SK-N-SH (cell line): ENCODE measurements around the gene MAML3. TPM values are rescaled to one million over a fixed set of nuclear protein-coding genes. Genes with fewer than 3 reads are reported as not detected.

Source experiments
- CTCF ChIA-PET: fragments of 300-600, 350-600 bp; formaldehyde crosslinking; extraction: SDS; loops from one replicate; lab custom pipeline; 2021; lab: Yijun Ruan, JAX
- POLR2A ChIA-PET: fragments of 350-600 bp; sonication (Branson Sonifier 250); formaldehyde crosslinking; extraction: SDS; loops from one replicate; lab custom pipeline; 2020; ENCODE audit warnings: antibody characterized with exemption, inconsistent platforms; lab: Yijun Ruan, JAX
- DNase-seq: peaks from one replicate; pipeline ENCODE4 v3.0.0; 2012
- H2AFZ ChIP-seq: fragments of 200-600 bp; sonication (generic); 2 replicates; pipeline ENCODE4 v1.8.1; 2016; ENCODE audit warnings: antibody characterized with exemption, mild to moderate bottlenecking, low read depth
- H3F3A ChIP-seq: fragments of 200-600 bp; sonication (generic); replicated peaks from 2 replicates; pipeline ENCODE3; 2016; ENCODE audit warnings: antibody characterized with exemption, mild to moderate bottlenecking; ENCODE audit not compliant: insufficient read depth
- H3K27ac ChIP-seq, 2 experiments: fragments of 200-500 bp in 1 of 2; fragments of 200-600 bp in 1 of 2; sonication (Bioruptor generic) in 1 of 2; sonication (generic), shearing (Covaris generic) in 1 of 2; 2 replicates each; pipeline versions ENCODE4 v1.5.1 to v1.6.1; 2014 to 2016; ENCODE audit warnings: low read depth in 2 of 2, inconsistent platforms in 1 of 2, low read length in 1 of 2, mild to moderate bottlenecking in 1 of 2, mixed read lengths in 1 of 2
- H3K27me3 ChIP-seq: fragments of 200-600 bp; sonication (generic), shearing (Covaris generic); 2 replicates; pipeline ENCODE4 v1.6.1; 2016; ENCODE audit warnings: mixed run types; ENCODE audit not compliant: insufficient read depth
- H3K36me3 ChIP-seq, 2 experiments: fragments of 200-500 bp in 1 of 2; fragments of 200-600 bp in 1 of 2; sonication (Bioruptor generic) in 1 of 2; sonication (generic) in 1 of 2; replicated peaks in 1 of 2; 2 replicates each; pipeline versions ENCODE3 to v1.5.1; 2014 to 2016; ENCODE audit warnings: low read length in 1 of 2, mild to moderate bottlenecking in 1 of 2; ENCODE audit not compliant: insufficient read depth in 2 of 2, control insufficient read depth in 1 of 2
- H3K4me1 ChIP-seq, 2 experiments: fragments of 200-500 bp in 1 of 2; fragments of 200-600 bp in 1 of 2; sonication (Bioruptor generic) in 1 of 2; sonication (generic), shearing (Covaris generic) in 1 of 2; 2 replicates each; pipeline versions ENCODE4 v1.5.1 to v1.6.1; 2014 to 2016; ENCODE audit warnings: low read depth in 1 of 2, low read length in 1 of 2, mixed run types in 1 of 2; ENCODE audit not compliant: insufficient read depth in 2 of 2, control insufficient read depth in 1 of 2
- H3K4me2 ChIP-seq: fragments of 200-600 bp; sonication (generic), shearing (Covaris generic); 2 replicates; pipeline ENCODE4 v1.6.1; 2017; ENCODE audit warnings: mixed run types
- H3K4me3 ChIP-seq, 2 experiments: fragments of 200-500 bp in 1 of 2; fragments of 200-600 bp in 1 of 2; sonication (Bioruptor generic) in 1 of 2; sonication (generic), shearing (Covaris generic) in 1 of 2; 2 replicates each; pipeline versions ENCODE4 v1.5.1 to v1.8.1; 2014 to 2016; ENCODE audit warnings: low read depth in 2 of 2, inconsistent platforms in 1 of 2, low read length in 1 of 2, mild to moderate bottlenecking in 1 of 2, mixed read lengths in 1 of 2, moderate library complexity in 1 of 2
- H3K79me2 ChIP-seq: fragments of 200-600 bp; sonication (generic); 2 replicates; pipeline ENCODE4 v1.8.1; 2017; ENCODE audit warnings: mild to moderate bottlenecking; ENCODE audit not compliant: insufficient read depth
- H3K9ac ChIP-seq: fragments of 200-600 bp; sonication (generic); 2 replicates; pipeline ENCODE4 v1.6.1; 2017; ENCODE audit warnings: mixed run types
- H3K9me2 ChIP-seq: fragments of 200-600 bp; sonication (generic); 2 replicates; pipeline ENCODE4 v1.6.1; 2017; ENCODE audit warnings: mixed run types
- H3K9me3 ChIP-seq: fragments of 200-600 bp; sonication (generic); 2 replicates; pipeline ENCODE4 v1.6.1; 2017; ENCODE audit warnings: mixed run types, mild to moderate bottlenecking, moderate library complexity
- H4K20me1 ChIP-seq: fragments of 200-600 bp; sonication (generic); 2 replicates; pipeline ENCODE4 v1.6.1; 2017; ENCODE audit warnings: mild to moderate bottlenecking, mixed run types; ENCODE audit not compliant: insufficient read depth
- ELF1 ChIP-seq: IDR thresholded peaks from 2 replicates; pipeline ENCODE4 v1.4.0; 2012
- FOSL2 ChIP-seq: IDR thresholded peaks from 2 replicates; pipeline ENCODE4 v1.4.0; 2012; ENCODE audit warnings: low read depth, mild to moderate bottlenecking, moderate library complexity, borderline replicate concordance
- GATA2 ChIP-seq: sonication (generic); formaldehyde crosslinking; IDR thresholded peaks from 2 replicates; pipeline ENCODE4 v1.5.0; 2020; ENCODE audit warnings: mild to moderate bottlenecking, missing genetic modification reagents
- JUND ChIP-seq: IDR thresholded peaks from 2 replicates; pipeline ENCODE4 v1.4.0; 2012
- MXI1 ChIP-seq: IDR thresholded peaks from 2 replicates; pipeline ENCODE4 v1.6.1; 2012; ENCODE audit warnings: mild to moderate bottlenecking, low read depth, low read length, improper control_type of control experiment
- NFIC ChIP-seq: IDR thresholded peaks from 2 replicates; pipeline ENCODE4 v1.4.0; 2012; ENCODE audit warnings: borderline replicate concordance
- RCOR1 ChIP-seq: fragments of 150-350 bp; IDR thresholded peaks from 2 replicates; pipeline ENCODE4 v1.6.1; 2017; ENCODE audit warnings: antibody characterized with exemption, low read length
- RFX5 ChIP-seq: IDR thresholded peaks from 2 replicates; pipeline ENCODE4 v1.6.1; 2012; ENCODE audit warnings: mild to moderate bottlenecking, improper control_type of control experiment, low read length
- SIN3A ChIP-seq: IDR thresholded peaks from 2 replicates; pipeline ENCODE4 v1.6.1; 2012; ENCODE audit warnings: low read depth, mild to moderate bottlenecking, low read length, moderate library complexity, borderline replicate concordance
- SMC3 ChIP-seq: IDR thresholded peaks from 2 replicates; pipeline ENCODE4 v1.6.1; 2012; ENCODE audit warnings: low read depth, low read length, improper control_type of control experiment
- TCF12 ChIP-seq: IDR thresholded peaks from 2 replicates; pipeline ENCODE4 v1.4.0; 2012
- WGBS: methylation state at CpG from one replicate; pipeline ENCODE4 v1.1.6; 2017; ENCODE audit warnings: low lambda C conversion rate; 5-methylcytosine and 5-hydroxymethylcytosine counted together
- polyA plus RNA-seq, 3 experiments: library from polyadenylated mRNA; depleted of rRNA; stranded (reverse); fragments of >200 nt; gene quantifications; 2 replicates each; pipeline ENCODE4 v1.2.3, GENCODE V29; 2012
- TF ChIP-seq, protein P1 (sequence below): fragments of 150-350 bp; IDR thresholded peaks from 2 replicates; pipeline ENCODE4 v1.6.1; 2016; ENCODE audit warnings: mild to moderate bottlenecking, low read depth, low read length
- TF ChIP-seq, protein P2 (sequence below): fragments of 200-600 bp; sonication (generic); IDR thresholded peaks from 2 replicates; pipeline ENCODE4 v1.6.1; 2017; ENCODE audit warnings: antibody characterized with exemption, mild to moderate bottlenecking, moderate library complexity
- TF ChIP-seq, protein P3 (sequence below): IDR thresholded peaks from 2 replicates; pipeline ENCODE4 v1.6.1; 2012; ENCODE audit warnings: mild to moderate bottlenecking, low read depth, low read length, moderate library complexity

The MAML3 gene
- polyA plus RNA-seq, 1 of the 3 experiments (the other 2 are of a cell fraction): 5.3 TPM

DNA sequence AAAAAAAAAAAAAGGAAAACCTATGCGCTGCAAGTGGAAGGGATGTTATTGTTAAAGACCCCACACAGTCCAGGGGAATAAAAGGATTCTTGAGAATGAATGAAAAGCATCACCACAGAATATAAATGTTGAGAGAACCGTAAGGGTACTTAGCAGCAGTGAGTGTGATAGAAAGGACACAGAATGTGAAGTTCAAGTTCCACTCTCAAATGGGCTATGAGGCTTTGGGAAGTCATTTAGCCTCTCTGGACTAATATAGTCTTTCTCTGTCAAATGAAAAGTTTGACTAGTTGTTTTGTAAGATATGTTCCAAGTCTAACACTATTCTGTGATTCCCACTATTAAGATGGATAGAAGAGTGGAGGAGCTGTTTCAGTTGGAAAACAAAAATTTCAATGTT lies 35.8 kb upstream of the MAML3 start:
- Histone ChIP-seq H3K36me3 (no peaks in the 10 kb centered on the region), H3K4me3 (no peak overlapping the region), H3K27ac (no peak overlapping the region), H4K20me1 (no peaks in the 10 kb centered on the region), H3K4me1 (peaks cover 26 to 32% of the 10 kb centered on the region in 2 experiments), H3K9ac (no peak overlapping the region), H3K4me2 (no peak overlapping the region), H3K79me2 (no peaks in the 10 kb centered on the region), H3K9me3 (no peaks in the 10 kb centered on the region), H2AFZ (no peak overlapping the region), H3F3A (peaks cover 6% of the 10 kb centered on the region), H3K27me3 (no peaks in the 10 kb centered on the region), H3K9me2 (no peaks in the 10 kb centered on the region)
- ChIA-PET CTCF (no interaction called here), POLR2A (no interaction called here)
- 92% methylated on average over 2 of the region's 2 CpGs for WGBS
- DNase-seq: no peak
- TF ChIP-seq SMC3: no peak
- TF ChIP-seq, protein P1, sequence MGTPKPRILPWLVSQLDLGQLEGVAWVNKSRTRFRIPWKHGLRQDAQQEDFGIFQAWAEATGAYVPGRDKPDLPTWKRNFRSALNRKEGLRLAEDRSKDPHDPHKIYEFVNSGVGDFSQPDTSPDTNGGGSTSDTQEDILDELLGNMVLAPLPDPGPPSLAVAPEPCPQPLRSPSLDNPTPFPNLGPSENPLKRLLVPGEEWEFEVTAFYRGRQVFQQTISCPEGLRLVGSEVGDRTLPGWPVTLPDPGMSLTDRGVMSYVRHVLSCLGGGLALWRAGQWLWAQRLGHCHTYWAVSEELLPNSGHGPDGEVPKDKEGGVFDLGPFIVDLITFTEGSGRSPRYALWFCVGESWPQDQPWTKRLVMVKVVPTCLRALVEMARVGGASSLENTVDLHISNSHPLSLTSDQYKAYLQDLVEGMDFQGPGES: no peak
- no peak for TF ChIP-seq RFX5
- TF ChIP-seq, protein P2, sequence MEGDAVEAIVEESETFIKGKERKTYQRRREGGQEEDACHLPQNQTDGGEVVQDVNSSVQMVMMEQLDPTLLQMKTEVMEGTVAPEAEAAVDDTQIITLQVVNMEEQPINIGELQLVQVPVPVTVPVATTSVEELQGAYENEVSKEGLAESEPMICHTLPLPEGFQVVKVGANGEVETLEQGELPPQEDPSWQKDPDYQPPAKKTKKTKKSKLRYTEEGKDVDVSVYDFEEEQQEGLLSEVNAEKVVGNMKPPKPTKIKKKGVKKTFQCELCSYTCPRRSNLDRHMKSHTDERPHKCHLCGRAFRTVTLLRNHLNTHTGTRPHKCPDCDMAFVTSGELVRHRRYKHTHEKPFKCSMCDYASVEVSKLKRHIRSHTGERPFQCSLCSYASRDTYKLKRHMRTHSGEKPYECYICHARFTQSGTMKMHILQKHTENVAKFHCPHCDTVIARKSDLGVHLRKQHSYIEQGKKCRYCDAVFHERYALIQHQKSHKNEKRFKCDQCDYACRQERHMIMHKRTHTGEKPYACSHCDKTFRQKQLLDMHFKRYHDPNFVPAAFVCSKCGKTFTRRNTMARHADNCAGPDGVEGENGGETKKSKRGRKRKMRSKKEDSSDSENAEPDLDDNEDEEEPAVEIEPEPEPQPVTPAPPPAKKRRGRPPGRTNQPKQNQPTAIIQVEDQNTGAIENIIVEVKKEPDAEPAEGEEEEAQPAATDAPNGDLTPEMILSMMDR: no peak
- TF ChIP-seq, protein P3, sequence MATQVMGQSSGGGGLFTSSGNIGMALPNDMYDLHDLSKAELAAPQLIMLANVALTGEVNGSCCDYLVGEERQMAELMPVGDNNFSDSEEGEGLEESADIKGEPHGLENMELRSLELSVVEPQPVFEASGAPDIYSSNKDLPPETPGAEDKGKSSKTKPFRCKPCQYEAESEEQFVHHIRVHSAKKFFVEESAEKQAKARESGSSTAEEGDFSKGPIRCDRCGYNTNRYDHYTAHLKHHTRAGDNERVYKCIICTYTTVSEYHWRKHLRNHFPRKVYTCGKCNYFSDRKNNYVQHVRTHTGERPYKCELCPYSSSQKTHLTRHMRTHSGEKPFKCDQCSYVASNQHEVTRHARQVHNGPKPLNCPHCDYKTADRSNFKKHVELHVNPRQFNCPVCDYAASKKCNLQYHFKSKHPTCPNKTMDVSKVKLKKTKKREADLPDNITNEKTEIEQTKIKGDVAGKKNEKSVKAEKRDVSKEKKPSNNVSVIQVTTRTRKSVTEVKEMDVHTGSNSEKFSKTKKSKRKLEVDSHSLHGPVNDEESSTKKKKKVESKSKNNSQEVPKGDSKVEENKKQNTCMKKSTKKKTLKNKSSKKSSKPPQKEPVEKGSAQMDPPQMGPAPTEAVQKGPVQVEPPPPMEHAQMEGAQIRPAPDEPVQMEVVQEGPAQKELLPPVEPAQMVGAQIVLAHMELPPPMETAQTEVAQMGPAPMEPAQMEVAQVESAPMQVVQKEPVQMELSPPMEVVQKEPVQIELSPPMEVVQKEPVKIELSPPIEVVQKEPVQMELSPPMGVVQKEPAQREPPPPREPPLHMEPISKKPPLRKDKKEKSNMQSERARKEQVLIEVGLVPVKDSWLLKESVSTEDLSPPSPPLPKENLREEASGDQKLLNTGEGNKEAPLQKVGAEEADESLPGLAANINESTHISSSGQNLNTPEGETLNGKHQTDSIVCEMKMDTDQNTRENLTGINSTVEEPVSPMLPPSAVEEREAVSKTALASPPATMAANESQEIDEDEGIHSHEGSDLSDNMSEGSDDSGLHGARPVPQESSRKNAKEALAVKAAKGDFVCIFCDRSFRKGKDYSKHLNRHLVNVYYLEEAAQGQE: no peak
- no peak for TF ChIP-seq SIN3A

DNA sequence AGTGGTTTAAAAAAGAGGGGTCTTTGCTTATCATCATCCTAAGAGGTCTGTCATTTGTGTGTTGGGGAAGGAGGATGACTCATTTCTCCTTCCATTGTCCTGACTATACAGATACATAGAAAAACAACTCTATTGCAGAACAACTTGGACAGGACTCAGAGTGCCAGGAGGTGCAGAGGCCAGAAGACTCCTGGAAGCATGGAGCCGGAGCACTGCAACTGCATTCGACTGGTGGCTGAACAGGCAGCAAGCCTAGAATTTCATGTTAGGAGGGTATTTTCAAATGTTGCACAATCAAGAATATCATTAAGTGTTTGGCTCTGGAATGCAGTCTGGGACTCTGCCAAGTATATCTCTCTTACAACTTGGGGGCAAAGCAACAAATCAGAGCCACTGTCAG lies 35.0 kb upstream of the MAML3 start:
- H3F3A ChIP-seq: peaks cover 6% of the 10 kb centered on the region
- H3K4me1 ChIP-seq: peaks cover 27 to 32% of the 10 kb centered on the region in 2 experiments
- no peaks in the 10 kb centered on the region for H3K9me2 ChIP-seq
- TF ChIP-seq JUND (peak; percentile 36), FOSL2 (peak; percentile 54), ELF1 (no peak), GATA2 (CRISPR knock-in tag) (no peak), MXI1 (no peak), TCF12 (peak; percentile 45; the same call in 1 of the 2 replicates), NFIC (peak; percentile 39; the same call in 1 of the 2 replicates), RCOR1 (no peak)
- no peaks in the 10 kb centered on the region for H4K20me1 ChIP-seq
- no peaks in the 10 kb centered on the region for H3K27me3 ChIP-seq
- H2AFZ ChIP-seq: no peak overlapping the region
- H3K79me2 ChIP-seq: no peaks in the 10 kb centered on the region
- no peak for DNase-seq
- no peak overlapping the region for H3K9ac ChIP-seq
- no peak overlapping the region for H3K27ac ChIP-seq
- H3K4me2 ChIP-seq: no peak overlapping the region
- H3K4me3 ChIP-seq: no peak overlapping the region
- 53% methylated on average over 2 of the region's 2 CpGs for WGBS
- POLR2A ChIA-PET: no interaction called here
- no peaks in the 10 kb centered on the region for H3K9me3 ChIP-seq
- no peaks in the 10 kb centered on the region for H3K36me3 ChIP-seq
- CTCF ChIA-PET: no interaction called here
